ENCODE data around the gene BCO2. TPM values are rescaled to one million over a fixed set of nuclear protein-coding genes. Genes with fewer than 3 reads are reported as not detected.

The BCO2 gene
- total and polyA plus RNA-seq, 10 of the 15 experiments (the other 5 are each of a cell fraction or from before 2014, with no cell fraction given) = 0.29 to 1.0 (median 0.57) TPM

DNA sequence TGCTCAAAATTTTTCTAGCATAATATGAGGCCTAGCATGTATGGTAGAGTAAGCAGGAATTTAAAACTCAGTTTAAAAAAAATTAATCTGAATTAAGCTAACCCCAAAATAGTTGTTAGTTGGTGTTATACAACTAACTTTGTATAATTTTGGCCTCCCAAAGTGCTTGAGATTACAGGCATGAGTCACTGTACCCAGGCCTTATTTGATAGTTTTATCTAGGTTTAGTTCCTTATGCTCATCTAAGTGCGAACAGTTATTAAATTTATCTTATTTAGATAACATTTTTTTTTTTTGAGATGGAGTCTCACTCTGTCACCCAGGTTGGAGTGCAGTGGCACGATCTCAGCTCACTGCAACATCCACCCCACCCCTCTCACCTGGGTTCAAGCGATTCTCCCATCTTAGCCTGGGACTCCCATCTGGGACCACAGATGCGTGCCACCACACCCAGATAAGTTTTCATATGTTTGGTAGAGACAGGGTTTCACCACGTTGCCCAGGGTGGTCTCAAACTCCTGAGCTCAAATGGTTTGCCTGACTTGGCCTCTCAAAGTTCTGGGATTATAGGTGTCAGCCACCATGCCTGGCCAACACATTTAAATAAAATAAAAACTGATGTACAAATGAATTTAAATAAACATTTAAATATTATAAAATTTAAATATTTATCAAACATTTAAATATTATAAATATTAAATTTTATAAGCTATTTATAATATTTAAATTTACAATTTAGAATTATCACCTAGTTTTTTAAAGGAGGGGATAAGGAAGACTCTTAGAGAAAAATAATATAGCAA, 19.0 kb upstream of the BCO2 start:
- no peak overlapping the region for H3K9ac ChIP-seq (ENCODE audit: control insufficient read depth, insufficient read depth, low read length)

More for the DNA sequence above, 19.0 kb upstream of the BCO2 start:
- Histone ChIP-seq H3K27me3 (replicated peaks in 1 of 2; ENCODE audit: control insufficient read depth in 2 of 2, insufficient read depth in 2 of 2, low read length in 1 of 2) (no peaks in the 10 kb centered on the region), H3K36me3 (ENCODE audit: control insufficient read depth in 2 of 2, insufficient read depth in 2 of 2, low read length in 1 of 2) (no peaks in the 10 kb centered on the region), H3K79me2 (ENCODE audit: control insufficient read depth, insufficient read depth, low read length) (no peaks in the 10 kb centered on the region), H3K4me3 (no peak overlapping the region), H3K27ac (ENCODE audit: control insufficient read depth, insufficient read depth) (no peak overlapping the region), H3K9me3 (replicated peaks; ENCODE audit: control insufficient read depth, insufficient read depth, low read length) (no peaks in the 10 kb centered on the region), H2AFZ (ENCODE audit: control insufficient read depth, low read depth, low read length) (no peak overlapping the region), H3K4me1 (ENCODE audit: control insufficient read depth, insufficient read depth, low read length) (no peaks in the 10 kb centered on the region), H3K4me2 (ENCODE audit: control insufficient read depth, insufficient read depth) (no peak overlapping the region), H4K20me1 (ENCODE audit: control insufficient read depth, insufficient read depth) (no peaks in the 10 kb centered on the region)
- ChIA-PET CTCF (interaction anchor here (0.9 to 1.8 kb wide), 4 partner anchors 13 to 314 kb away, joined by 3 to 8 read pairs (median 4); partner anchors contain the start of gene BCO2), SMC1A (ENCODE audit: uncharacterized antibody, unreplicated experiment) (interaction anchor here (1.1 kb wide), 1 partner anchor 42 kb away, joined by 3 read pairs; no protein-coding TSS in a partner anchor), RAD21 (ENCODE audit: unreplicated experiment) (no interaction called here), POLR2A (no interaction called here)
- WGBS (ENCODE audit: insufficient coverage, insufficient replicate concordance, low lambda C conversion rate, missing lambda C conversion rate) = 67% methylated on average over 5 of the region's 5 CpGs
- intact Hi-C loops (cut with micrococcal nuclease; ENCODE audit: unreplicated experiment) = no loop called here
- DNase-seq (ENCODE audit: low read depth, low spot score) = no peak
- FAIRE-seq = no peak
- no peak for ATAC-seq
- TF ChIP-seq SMC3 (IDR thresholded peaks at IDR 0.05; ENCODE audit: borderline replicate concordance, low read length) (no peak), BCL11A (IDR thresholded peaks at IDR 0.05; ENCODE audit: low read depth, low read length) (no peak), RCOR1 (conservative IDR thresholded peaks at IDR 0.05; ENCODE audit: low read depth, low read length) (no peak), GABPA (IDR thresholded peaks at IDR 0.05; ENCODE audit: low read depth) (no peak), YBX1 (IDR thresholded peaks at IDR 0.05) (no peak), RUNX3 (IDR thresholded peaks at IDR 0.05; ENCODE audit: low read length) (no peak), CHD2 (IDR thresholded peaks at IDR 0.05; ENCODE audit: borderline replicate concordance, low read depth, low read length) (no peak), ATF7 (IDR thresholded peaks at IDR 0.05; ENCODE audit: low read depth) (no peak), ZNF384 (IDR thresholded peaks at IDR 0.05; ENCODE audit: borderline replicate concordance, low read depth, low read length) (no peak), PML (IDR thresholded peaks at IDR 0.05; ENCODE audit: low read length) (no peak)
- TF ChIP-seq, protein P1, sequence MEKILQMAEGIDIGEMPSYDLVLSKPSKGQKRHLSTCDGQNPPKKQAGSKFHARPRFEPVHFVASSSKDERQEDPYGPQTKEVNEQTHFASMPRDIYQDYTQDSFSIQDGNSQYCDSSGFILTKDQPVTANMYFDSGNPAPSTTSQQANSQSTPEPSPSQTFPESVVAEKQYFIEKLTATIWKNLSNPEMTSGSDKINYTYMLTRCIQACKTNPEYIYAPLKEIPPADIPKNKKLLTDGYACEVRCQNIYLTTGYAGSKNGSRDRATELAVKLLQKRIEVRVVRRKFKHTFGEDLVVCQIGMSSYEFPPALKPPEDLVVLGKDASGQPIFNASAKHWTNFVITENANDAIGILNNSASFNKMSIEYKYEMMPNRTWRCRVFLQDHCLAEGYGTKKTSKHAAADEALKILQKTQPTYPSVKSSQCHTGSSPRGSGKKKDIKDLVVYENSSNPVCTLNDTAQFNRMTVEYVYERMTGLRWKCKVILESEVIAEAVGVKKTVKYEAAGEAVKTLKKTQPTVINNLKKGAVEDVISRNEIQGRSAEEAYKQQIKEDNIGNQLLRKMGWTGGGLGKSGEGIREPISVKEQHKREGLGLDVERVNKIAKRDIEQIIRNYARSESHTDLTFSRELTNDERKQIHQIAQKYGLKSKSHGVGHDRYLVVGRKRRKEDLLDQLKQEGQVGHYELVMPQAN (conservative IDR thresholded peaks at IDR 0.05) = no peak
- in situ Hi-C loops (cut with MboI) = no loop called here
- BruUV-seq (replicated peaks) = no TSS peak

Data from GM12878 (cell line).